NCI-H524 (cell line): ENCODE measurements around the gene ZBTB47.

Experiments used
- DNase-seq, 2 experiments: peaks; one replicate each; lab custom pipeline; 2025; lab: John Stamatoyannopoulos, UW

The ZBTB47 gene

DNA sequence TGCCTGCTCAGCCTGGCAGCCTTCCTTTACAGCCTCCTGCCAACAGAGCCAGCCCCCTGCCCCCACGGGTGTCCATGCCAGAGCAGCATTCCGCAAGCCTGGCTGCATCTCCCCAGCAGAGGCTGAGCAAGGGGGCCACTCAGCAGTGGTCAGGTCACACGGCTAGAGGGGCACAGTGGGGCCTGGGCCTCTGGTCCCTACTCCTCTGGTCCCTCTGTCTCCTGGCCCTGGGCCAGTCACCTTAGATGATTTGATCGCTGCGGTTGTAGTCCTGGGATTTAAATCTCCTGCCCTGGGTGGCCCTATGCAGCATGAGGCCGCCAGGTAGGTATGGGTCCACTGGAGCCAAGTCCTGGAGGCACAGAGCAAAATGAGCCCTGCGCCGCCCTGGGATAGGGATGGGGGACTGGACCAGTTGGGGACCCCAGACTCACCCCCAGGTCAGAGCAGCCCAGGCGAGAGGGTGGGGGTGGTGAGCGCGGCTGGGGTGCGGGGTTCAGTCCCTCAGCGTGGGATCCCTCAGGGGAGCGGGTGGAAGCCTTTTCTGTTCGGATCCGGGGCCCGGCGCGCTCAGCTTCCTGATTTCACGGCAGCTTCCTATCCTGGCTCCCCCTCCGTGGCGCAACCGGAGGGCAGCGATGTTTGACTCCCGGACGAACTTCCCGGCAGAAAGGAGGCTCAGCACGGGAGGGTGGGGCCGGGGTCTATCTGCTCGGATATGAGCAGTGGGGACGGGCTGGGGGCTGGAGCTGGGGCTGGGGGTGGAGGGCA lies at the start of gene ZBTB47:
Gene ZBTB47, plus strand, starts transcription at position 138 of the 771 bp plus-strand sequence. CDS start 4,659 bp downstream, outside the sequence.
- DNase-seq: peak in 1 of 2 experiments; percentile 51

DNA sequence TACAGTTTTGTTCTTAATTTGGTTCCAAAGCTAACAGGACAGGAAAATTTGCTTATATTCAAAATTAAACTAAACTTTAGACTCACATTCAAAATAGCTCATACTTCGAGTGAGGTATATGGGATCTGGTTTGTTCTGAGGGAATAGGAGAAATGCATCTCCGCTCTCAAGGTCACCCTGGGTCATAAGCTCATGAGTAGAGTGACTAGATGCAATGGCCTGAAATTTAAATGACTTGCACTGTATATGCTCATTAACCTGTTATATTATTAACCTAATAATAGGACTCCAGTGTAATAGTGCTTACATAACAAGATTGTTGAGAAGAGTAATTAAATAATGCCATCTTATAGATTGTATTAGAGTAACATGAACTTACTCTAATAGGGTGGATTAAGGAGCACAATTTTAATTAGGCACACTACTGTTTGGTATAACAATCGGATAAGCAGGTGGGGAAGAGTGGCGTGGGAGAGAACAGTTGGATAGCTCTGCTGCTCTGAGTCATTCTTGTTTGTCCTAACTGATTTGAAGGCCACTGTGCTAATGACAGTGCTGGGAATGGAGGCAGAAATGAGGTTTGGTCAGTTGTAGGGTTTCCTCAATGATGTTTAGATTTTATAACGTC lies 47.8 kb upstream of the ZBTB47 start:
- peak in 1 of 2 experiments; percentile 15 for DNase-seq

DNA sequence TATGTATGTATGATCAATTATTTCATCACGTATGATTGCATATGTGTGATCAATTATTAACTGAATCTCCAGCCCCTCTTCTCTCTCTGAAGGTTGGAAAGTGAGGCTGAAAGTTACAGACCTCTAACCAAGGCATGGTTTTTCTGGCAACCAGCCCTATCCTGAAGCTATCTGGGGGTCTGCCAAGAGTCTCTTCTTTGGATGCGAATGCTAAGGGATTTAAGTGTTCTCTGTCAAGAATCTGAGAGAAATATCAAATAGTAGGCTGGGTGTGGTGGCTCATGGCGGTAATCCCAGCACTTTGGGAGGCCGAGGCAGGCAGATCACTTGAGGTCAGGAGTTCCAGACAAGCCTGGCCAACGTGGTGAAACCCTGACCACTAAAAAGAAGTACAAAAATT lies 44.9 kb upstream of the ZBTB47 start:
- DNase-seq: no peak

- no peak for DNase-seq
These were observed 42.5 kb upstream of the ZBTB47 start for GRCh38 chr3:42610976-42611375.

GRCh38 chr3:42612217-42612616 lies 41.3 kb upstream of the ZBTB47 start:
- DNase-seq: no peak

DNA sequence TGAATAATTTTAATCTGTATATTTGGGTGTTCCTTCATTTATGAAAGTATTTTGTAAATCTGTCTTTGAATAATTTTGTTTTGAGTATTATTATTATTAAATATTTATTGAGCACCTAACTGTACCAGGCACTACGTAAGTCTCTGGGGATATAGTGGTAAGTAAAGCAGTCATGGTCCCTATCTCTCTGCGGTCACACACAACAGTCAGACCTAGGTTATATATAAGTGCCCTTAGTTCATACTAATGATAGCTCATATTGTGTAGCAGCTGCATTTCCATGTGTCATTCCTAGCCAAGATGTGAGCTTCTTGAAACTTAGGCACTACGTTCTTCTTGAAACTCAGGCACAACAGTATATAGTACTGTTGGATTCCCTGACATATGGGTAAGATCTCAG lies 40.6 kb upstream of the ZBTB47 start:
- no peak for DNase-seq

- no peak for DNase-seq
These were observed 40.0 kb upstream of the ZBTB47 start for GRCh38 chr3:42613462-42613861.

DNA sequence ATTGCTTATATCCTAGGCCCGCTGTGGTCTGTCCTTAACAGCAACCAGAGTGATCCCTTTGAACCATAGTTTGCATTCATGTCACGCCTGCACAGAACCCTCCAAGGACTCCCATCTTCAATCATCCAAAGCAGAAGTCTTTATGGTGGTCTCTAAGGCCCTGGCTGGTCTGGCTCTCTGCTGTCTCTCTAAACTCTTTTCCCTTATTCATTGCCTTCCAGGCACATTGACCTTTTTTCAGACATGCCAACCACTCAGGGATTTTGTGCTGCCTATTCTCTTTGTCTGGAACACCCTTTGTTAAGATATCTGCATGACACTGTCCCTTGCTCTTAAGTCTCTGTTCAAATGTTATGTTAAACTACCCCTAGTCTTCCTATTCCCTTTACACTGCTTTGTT lies 21.9 kb upstream of the ZBTB47 start:
- DNase-seq: no peak

GRCh38 chr3:42632146-42632545 lies 21.4 kb upstream of the ZBTB47 start:
- no peak for DNase-seq

DNA sequence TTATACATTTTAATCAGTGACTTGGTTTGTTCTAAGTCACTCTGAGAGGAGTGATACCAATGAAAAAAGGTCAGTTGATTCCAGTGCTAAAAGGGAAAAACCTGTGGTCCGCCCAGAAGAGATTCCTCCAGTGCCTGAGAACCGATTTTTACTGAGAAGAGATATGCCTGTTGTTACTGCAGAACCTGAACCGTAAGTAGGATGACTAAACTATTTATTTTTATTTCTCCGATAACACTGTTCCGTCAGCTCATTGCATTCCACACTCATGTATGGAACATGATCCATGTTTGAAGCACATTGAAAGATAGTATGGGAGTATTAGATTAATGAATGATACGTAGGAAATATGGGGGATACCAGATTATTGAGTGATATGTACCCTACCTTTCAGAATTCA lies 20.0 kb upstream of the ZBTB47 start:
- DNase-seq: no peak

DNA sequence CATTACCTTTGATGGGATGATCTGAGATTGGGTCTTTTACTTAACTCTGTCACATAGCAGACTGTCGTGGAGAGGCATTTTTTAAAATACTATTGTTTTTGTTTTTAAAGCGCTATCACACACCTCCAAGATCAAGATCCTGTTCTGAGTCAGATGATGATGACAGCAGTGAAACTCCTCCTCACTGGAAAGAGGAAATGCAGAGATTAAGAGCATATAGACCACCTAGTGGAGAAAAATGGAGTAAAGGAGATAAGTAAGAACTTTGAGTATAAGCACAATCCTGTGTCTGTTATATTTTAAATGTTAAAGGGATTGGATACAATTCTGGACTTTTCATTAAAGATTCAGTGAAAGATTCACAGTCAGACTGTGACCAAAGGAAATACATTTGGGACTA lies 18.4 kb upstream of the ZBTB47 start:
- DNase-seq: no peak

DNA sequence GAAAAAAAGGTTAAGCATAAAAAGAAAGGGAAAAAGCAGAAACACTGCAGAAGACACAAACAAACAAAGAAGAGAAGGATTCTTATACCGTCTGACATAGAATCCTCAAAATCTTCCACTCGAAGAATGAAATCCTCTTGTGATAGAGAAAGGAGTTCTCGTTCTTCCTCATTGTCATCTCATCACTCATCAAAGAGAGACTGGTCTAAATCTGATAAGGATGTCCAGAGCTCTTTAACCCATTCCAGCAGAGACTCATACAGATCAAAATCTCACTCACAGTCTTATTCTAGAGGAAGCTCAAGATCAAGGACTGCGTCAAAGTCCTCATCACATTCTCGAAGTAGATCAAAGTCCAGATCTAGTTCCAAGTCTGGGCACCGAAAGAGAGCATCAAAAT lies 16.5 kb upstream of the ZBTB47 start:
- no peak for DNase-seq

DNA sequence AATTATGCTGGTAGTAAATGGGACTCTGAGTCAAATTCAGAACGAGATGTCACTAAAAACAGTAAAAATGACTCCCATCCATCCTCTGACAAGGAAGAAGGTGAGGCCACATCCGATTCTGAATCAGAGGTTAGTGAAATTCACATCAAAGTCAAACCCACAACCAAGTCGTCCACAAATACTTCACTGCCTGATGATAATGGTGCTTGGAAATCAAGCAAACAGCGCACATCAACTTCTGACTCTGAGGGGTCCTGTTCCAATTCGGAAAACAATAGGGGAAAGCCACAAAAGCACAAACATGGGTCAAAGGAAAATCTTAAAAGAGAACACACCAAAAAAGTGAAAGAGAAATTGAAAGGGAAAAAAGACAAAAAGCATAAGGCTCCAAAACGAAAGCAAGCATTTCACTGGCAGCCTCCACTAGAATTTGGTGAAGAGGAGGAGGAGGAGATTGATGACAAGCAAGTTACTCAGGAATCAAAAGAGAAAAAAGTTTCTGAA lies 15.1 kb upstream of the ZBTB47 start:
- no peak for DNase-seq

DNA sequence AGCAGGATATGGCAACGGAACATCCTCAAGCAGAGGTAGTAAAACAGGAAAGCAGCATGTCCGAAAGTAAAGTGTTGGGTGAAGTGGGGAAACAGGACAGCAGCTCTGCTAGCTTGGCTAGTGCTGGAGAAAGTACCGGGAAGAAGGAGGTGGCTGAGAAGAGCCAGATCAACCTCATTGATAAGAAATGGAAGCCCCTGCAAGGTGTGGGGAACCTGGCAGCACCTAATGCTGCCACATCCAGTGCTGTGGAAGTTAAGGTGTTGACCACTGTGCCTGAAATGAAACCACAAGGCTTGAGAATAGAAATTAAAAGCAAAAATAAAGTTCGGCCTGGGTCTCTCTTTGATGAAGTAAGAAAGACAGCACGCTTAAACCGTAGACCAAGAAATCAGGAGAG lies 14.3 kb upstream of the ZBTB47 start:
- DNase-seq: no peak

DNA sequence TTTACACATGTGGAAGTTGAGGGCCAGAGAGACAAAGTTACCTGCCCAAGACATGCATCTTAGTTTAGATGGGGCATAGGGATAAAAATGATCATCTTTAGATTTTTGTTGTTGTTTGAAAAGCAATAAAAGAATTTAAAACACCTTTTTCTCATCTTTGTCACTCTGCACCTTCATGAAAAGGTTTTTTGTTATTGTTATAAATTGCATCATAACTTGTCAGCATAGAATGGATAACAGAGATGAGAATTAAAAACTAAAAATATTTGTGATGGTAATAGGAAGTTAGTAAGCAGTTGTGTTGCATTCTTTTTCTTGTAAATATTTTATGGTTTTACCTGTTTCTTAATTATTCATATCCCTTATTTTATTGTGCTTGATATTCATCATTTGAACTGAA lies 13.4 kb upstream of the ZBTB47 start:
- no peak for DNase-seq

- no peak for DNase-seq
These were observed 12.6 kb upstream of the ZBTB47 start for GRCh38 chr3:42640771-42641370.

GRCh38 chr3:42647821-42648459 lies 5.6 kb upstream of the ZBTB47 start:
- no peak for DNase-seq

- DNase-seq: no peak
These were observed 4.5 kb upstream of the ZBTB47 start for GRCh38 chr3:42649006-42649405.

- DNase-seq: no peak
These were observed 3.7 kb upstream of the ZBTB47 start for GRCh38 chr3:42649783-42650182.

GRCh38 chr3:42651248-42652091 lies 2.0 kb upstream of the ZBTB47 start:
- no peak for DNase-seq

DNA sequence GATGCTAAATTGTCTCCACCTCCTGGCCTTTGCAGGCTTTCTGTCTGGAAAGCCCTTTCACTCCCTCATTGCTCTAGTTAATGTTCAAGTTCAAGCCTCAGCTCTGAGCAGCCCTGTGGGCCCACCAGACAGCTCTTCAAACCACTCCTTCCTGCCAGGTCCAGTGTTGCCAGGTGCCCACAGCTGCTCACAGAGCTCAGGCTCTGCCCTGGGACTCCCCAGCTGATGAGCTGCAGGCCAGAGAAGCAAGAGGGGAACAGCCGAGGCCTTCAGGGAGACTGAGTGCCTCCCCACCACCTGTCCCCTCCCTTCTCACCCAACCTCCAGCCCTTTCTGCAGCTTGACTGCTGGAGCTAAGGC lies 1.3 kb upstream of the ZBTB47 start:
- no peak for DNase-seq
